Progenitor cell of endocrine pancreas (in vitro differentiated cells): ENCODE data around the gene DNAJB6. TPM values are rescaled to one million over a fixed set of nuclear protein-coding genes. Genes with fewer than 3 reads are reported as not detected.

Source experiments
- DNase-seq: peaks from one replicate; pipeline ENCODE4 v3.0.0; 2021; ENCODE audit warnings: low spot score; ENCODE audit not compliant: unreplicated experiment
- H3K27ac Mint-ChIP-seq: 2 replicates; pipeline ENCODE4 v1.8.0; 2021; ENCODE audit warnings: mild to moderate bottlenecking, moderate library complexity, mixed read lengths
- H3K27me3 Mint-ChIP-seq: 2 replicates; pipeline ENCODE4 v1.8.0; 2021; ENCODE audit warnings: mixed read lengths
- H3K36me3 Mint-ChIP-seq: 2 replicates; pipeline ENCODE4 v1.8.0; 2022; ENCODE audit warnings: mixed read lengths; ENCODE audit not compliant: insufficient read depth
- H3K4me1 Mint-ChIP-seq: 2 replicates; pipeline ENCODE4 v1.8.0; 2021; ENCODE audit warnings: low read depth, mixed read lengths
- H3K4me3 Mint-ChIP-seq: 2 replicates; pipeline ENCODE4 v1.8.0; 2021; ENCODE audit warnings: low read depth, mild to moderate bottlenecking, moderate library complexity, mixed read lengths
- H3K9me3 Mint-ChIP-seq: 2 replicates; pipeline ENCODE4 v1.8.0; 2021; ENCODE audit warnings: low read depth, mixed read lengths
- total RNA-seq: library from RNA; stranded (reverse); gene quantifications from 2 replicates; pipeline ENCODE4 v1.2.1, GENCODE V29; 2021
- TF ChIP-seq, protein P1 (sequence below): fragments of 200-600 bp; sonication (generic); IDR thresholded peaks from one replicate; pipeline ENCODE4 v1.5.0; 2021; ENCODE audit warnings: antibody characterized with exemption, mild to moderate bottlenecking; ENCODE audit not compliant: unreplicated experiment

DNAJB6 gene
- total RNA-seq, 1 donor from 2014 or later: 119 TPM

DNA sequence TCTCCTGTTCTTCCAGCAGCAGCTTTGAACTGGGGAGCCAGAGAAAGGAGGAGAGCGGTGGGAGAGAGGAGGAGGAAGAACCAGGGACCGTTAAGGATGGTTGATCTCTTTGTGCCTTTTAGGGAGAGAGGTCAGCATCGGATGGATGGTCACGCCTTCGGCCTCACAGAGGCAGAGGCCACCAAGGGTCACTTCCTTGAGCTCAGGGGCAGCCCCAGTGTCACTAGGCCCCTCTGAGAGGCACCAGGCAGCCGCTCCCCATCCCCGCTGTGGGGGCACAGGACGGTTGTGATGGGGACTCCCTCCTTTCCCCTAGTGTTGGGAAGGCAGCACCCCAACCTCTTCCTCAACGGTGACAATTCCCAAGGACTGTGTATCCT, 121.4 kb downstream of the DNAJB6 start:
- H3K9me3 Mint-ChIP-seq: peaks cover 4% of the 10 kb centered on the region
- no peak for DNase-seq
- H3K27ac Mint-ChIP-seq: no peak overlapping the region
- no peak overlapping the region for H3K4me3 Mint-ChIP-seq
- peaks cover 47% of the 10 kb centered on the region for H3K27me3 Mint-ChIP-seq
- peaks cover 4% of the 10 kb centered on the region for H3K4me1 Mint-ChIP-seq
- H3K36me3 Mint-ChIP-seq: no peaks in the 10 kb centered on the region
- TF ChIP-seq, protein P1, sequence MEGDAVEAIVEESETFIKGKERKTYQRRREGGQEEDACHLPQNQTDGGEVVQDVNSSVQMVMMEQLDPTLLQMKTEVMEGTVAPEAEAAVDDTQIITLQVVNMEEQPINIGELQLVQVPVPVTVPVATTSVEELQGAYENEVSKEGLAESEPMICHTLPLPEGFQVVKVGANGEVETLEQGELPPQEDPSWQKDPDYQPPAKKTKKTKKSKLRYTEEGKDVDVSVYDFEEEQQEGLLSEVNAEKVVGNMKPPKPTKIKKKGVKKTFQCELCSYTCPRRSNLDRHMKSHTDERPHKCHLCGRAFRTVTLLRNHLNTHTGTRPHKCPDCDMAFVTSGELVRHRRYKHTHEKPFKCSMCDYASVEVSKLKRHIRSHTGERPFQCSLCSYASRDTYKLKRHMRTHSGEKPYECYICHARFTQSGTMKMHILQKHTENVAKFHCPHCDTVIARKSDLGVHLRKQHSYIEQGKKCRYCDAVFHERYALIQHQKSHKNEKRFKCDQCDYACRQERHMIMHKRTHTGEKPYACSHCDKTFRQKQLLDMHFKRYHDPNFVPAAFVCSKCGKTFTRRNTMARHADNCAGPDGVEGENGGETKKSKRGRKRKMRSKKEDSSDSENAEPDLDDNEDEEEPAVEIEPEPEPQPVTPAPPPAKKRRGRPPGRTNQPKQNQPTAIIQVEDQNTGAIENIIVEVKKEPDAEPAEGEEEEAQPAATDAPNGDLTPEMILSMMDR: no peak

DNA sequence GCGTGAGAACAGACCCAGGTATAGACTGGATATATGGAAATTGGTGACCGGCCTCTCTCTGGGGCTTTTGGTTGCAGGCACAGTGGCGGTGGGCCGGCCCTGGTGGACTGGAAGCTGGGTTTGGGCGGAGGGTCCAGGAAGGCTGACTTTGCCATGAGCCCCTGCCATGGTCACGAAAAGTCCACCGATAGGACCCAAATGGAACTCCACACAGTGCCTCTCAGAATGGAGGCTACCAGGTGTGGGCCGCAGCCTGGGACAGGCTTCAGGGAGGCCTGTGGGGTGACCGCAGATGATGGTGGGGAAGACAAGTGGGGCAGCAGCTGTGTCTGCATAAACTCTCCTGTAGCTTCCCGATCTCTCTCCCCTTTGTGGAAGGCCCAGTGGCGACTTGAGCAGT, 123.2 kb downstream of the DNAJB6 start:
- H3K4me1 Mint-ChIP-seq: peaks cover 13% of the 10 kb centered on the region
- no peak overlapping the region for H3K27ac Mint-ChIP-seq
- no peak for DNase-seq
- H3K4me3 Mint-ChIP-seq: no peak overlapping the region
- no peaks in the 10 kb centered on the region for H3K9me3 Mint-ChIP-seq
- no peaks in the 10 kb centered on the region for H3K36me3 Mint-ChIP-seq
- TF ChIP-seq, protein P1: no peak
- H3K27me3 Mint-ChIP-seq: peaks cover 57% of the 10 kb centered on the region

DNA sequence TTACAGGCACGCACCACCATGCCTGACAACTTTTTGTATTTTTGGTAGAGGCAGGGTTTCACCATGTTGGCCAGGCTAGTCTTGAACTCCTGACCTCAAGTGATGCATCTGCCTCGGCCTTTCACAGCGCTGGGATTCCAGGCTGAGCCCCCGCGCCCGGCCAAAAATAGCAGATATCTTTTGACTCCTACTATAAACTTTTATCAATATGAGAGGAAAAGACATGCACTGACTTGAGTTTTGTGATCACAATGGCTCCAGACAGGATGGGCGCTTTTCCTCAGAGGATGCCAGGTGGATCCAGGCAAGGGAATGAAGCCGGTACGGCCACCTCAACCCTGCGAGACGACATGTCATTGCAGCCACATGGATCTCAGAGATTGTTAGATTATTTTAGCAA, 123.9 kb downstream of the DNAJB6 start:
- Mint-ChIP-seq H3K4me3 (no peak overlapping the region), H3K27ac (no peak overlapping the region), H3K9me3 (no peaks in the 10 kb centered on the region), H3K4me1 (peaks cover 15% of the 10 kb centered on the region), H3K27me3 (peaks cover 65% of the 10 kb centered on the region), H3K36me3 (no peaks in the 10 kb centered on the region)
- no peak for DNase-seq
- TF ChIP-seq, protein P1: no peak

DNA sequence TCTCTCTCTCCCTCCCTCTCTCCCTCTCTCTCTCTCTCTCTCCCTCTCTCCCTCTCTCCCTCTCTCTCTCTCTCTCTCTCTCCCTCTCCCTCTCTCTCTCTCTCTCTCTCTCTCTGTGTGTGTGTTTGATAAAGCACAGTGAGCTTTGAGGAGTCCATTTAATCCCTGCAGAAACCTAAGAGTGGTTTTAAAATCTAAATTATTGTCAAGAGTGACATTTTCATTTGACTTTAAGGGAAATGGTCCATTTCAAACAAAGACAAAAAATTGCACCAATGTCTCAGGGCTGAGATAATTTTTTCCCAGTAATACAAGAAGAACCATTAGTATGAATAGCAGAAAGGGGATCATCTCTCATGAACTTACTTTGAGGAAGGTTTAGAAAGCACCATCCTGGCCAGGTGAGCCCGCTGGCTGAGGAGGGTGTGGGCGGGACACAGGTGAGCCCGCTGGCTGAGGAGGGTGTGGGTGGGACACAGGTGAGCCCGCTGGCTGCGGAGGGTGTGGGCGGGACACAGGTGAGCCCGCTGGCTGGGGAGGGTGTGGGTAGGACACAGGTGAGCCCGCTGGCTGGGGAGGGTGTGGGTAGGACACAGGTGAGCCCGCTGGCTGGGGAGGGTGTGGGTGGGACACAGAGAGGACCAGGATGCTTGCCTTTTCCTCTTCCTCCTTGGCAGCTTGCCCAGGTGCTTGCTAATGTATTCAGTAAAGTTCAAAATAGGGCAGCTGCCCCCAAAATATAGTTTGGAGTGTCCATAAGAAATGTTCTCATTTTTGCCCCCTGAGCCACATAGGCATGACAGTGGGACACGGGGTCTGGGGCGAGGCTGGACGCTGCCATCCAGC, 125.0 kb downstream of the DNAJB6 start:
- no peak for DNase-seq
- Mint-ChIP-seq H3K36me3 (no peaks in the 10 kb centered on the region), H3K27me3 (peaks cover 71% of the 10 kb centered on the region), H3K9me3 (no peaks in the 10 kb centered on the region), H3K4me1 (peaks cover 22% of the 10 kb centered on the region), H3K4me3 (no peak overlapping the region), H3K27ac (no peak overlapping the region)
- TF ChIP-seq, protein P1: no peak

DNA sequence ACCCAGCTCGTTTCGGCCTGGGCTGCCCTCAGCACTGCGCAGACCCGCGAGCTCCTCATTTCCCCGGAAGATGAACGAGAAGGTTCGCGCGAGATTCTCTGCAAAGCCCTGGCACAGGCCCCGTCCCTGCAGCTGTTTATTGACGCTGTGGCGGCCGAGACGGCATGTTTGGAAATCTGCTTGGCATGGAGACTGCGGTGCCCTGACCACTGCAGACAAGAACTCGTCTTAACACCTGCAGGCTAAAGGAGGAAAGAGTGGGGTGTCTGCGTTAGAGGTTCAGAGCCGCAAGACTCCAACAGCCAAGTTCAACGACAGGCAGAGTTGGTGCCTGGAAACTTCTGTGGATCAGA, 125.6 kb downstream of the DNAJB6 start:
- TF ChIP-seq, protein P1: no peak
- Mint-ChIP-seq H3K4me1 (peaks cover 22% of the 10 kb centered on the region), H3K27me3 (peaks cover 70% of the 10 kb centered on the region), H3K36me3 (no peaks in the 10 kb centered on the region), H3K4me3 (no peak overlapping the region), H3K9me3 (no peaks in the 10 kb centered on the region), H3K27ac (no peak overlapping the region)
- no peak for DNase-seq
